Vagina (tissue), 2 donors: Measurements from ENCODE around the gene PDE11A.

Source experiments
- POLR2AphosphoS5 ChIP-seq, 2 donors: sonication (generic); formaldehyde crosslinking; IDR thresholded peaks; one replicate each; pipeline ENCODE4 v1.9.0; 2017; ENCODE audit warnings: antibody characterized with exemption in 2 of 2, mild to moderate bottlenecking in 2 of 2, low read depth in 1 of 2; ENCODE audit not compliant: insufficient read depth in 1 of 2
- TF ChIP-seq, protein P1 (sequence below), 3 experiments: fragments of 450-650 bp in 2 of 3; fragments of 200-600 bp in 1 of 3; sonication (generic) in 1 of 3; IDR thresholded peaks; one replicate each; pipeline ENCODE4 v1.5.1; 2017 to 2019; ENCODE audit warnings: antibody characterized with exemption in 3 of 3, mild to moderate bottlenecking in 2 of 3, moderate library complexity in 2 of 3

DNA sequence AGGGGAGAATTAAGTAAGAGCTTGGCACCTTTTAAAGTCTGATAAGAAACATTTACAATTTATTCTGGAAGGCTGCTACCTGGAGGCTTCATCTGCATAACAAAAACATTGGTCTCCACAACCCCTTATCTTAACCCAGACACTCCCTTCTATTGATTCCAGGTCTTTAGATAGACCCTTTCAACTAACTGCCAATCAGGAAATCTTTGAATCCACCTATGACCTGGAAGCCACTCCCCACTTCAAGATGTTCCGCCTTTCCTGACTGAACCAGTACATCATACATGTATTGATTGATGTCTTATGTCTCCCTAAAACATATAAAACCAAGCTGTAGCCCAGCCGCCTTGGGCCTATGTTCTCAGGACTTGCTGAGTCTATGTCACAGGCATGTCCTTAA lies 390.6 kb downstream of the PDE11A start:
- TF ChIP-seq, protein P1, sequence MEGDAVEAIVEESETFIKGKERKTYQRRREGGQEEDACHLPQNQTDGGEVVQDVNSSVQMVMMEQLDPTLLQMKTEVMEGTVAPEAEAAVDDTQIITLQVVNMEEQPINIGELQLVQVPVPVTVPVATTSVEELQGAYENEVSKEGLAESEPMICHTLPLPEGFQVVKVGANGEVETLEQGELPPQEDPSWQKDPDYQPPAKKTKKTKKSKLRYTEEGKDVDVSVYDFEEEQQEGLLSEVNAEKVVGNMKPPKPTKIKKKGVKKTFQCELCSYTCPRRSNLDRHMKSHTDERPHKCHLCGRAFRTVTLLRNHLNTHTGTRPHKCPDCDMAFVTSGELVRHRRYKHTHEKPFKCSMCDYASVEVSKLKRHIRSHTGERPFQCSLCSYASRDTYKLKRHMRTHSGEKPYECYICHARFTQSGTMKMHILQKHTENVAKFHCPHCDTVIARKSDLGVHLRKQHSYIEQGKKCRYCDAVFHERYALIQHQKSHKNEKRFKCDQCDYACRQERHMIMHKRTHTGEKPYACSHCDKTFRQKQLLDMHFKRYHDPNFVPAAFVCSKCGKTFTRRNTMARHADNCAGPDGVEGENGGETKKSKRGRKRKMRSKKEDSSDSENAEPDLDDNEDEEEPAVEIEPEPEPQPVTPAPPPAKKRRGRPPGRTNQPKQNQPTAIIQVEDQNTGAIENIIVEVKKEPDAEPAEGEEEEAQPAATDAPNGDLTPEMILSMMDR (IDR thresholded peaks at IDR 0.05), result no peak
- no peak for TF ChIP-seq POLR2AphosphoS5 (IDR thresholded peaks at IDR 0.05; ENCODE audit: insufficient read depth in 1 of 2, low read depth in 1 of 2)
